Mucosa of stomach (tissue), 1 donor: ENCODE data around the gene SYNGR3.

Experiments used
- H3K27me3 ChIP-seq: one replicate; pipeline ENCODE4 v1.7.0; 2013; ENCODE audit warnings: mild to moderate bottlenecking, low read length; ENCODE audit not compliant: control insufficient read depth, insufficient read depth
- H3K36me3 ChIP-seq: one replicate; pipeline ENCODE4 v1.7.0; 2013; ENCODE audit warnings: low read length; ENCODE audit not compliant: control insufficient read depth, insufficient read depth
- H3K4me1 ChIP-seq: one replicate; pipeline ENCODE4 v1.7.0; 2013; ENCODE audit warnings: mild to moderate bottlenecking, low read length; ENCODE audit not compliant: control insufficient read depth, insufficient read depth
- H3K4me3 ChIP-seq: one replicate; pipeline ENCODE4 v1.7.0; 2013; ENCODE audit warnings: low read length
- H3K9ac ChIP-seq: one replicate; pipeline ENCODE4 v1.7.0; 2013; ENCODE audit warnings: mild to moderate bottlenecking, low read length, moderate library complexity
- H3K9me3 ChIP-seq: one replicate; pipeline ENCODE4 v1.7.0; 2013; ENCODE audit warnings: mild to moderate bottlenecking, low read length, moderate library complexity; ENCODE audit not compliant: control insufficient read depth
- donor health status: Pancreatic carcinoma.

Gene SYNGR3

DNA sequence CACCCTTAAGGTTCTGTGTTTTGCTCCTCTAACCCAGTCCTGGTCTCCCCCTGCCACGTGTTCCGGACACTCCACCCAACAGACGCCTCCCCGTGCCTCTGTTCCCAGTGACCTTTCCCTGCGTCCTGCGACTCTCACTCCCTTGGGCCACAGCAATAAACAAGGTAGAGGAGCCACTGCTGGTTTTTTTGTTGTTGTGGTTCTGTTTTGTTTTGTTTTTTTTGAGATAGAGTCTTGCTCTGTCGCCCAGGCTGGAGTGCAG lies 26.1 kb downstream of the SYNGR3 start:
- H3K36me3 ChIP-seq: no peaks in the 10 kb centered on the region
- H3K4me3 ChIP-seq: no peak overlapping the region
- H3K27me3 ChIP-seq: peaks cover 22% of the 10 kb centered on the region
- peaks cover 42% of the 10 kb centered on the region for H3K4me1 ChIP-seq
- no peaks in the 10 kb centered on the region for H3K9me3 ChIP-seq
- peak overlapping the region; percentile 62 for H3K9ac ChIP-seq

DNA sequence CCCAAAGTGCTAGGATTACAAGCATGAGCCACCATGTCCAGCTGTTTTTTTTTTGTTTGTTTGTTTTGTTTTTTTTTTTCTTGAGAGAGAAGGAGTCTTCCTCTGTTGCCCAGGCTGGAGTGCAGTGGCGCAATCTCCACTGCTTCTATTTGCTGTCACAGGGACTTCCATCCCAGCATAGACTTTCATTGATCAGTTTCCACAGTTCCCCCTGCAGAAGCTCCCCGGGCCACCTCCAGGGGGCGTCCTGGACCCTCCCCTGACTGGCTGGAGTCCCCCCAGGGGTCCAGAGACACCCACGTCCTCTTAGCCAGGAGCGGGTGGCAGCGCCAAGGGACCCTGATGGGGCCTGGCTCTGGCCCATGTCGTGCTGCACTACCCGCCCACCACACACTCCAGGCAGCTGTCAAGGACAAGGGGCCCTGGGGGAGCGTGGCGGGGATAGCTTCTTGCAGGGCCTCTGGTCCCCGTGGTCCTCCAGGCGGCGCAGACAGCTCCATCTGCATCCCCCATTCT lies 26.7 kb downstream of the SYNGR3 start:
- no peaks in the 10 kb centered on the region for H3K36me3 ChIP-seq
- H3K4me1 ChIP-seq: peaks cover 43% of the 10 kb centered on the region
- no peak overlapping the region for H3K4me3 ChIP-seq
- H3K9ac ChIP-seq: no peak overlapping the region
- H3K27me3 ChIP-seq: peaks cover 22% of the 10 kb centered on the region
- H3K9me3 ChIP-seq: no peaks in the 10 kb centered on the region

DNA sequence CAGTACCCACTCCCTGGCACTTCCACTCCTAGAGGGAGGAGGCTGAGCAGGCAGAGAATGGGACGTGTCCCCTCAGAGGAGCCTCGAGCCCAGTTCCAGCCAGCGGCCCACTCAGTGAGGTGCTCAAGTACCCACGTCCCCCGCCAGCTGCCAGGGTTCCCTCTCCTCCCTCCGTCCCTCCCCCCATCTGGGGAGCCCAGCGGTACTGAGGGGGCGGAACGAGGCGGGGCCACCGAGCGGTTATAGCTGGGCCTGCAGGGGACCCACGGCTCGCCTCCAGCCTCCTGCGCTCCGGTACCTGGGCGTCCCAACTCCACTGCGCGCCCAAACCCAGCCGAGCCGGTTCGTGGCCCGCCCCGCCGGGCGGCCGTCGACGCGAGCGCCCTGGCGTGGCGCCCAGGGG lies 29.7 kb downstream of the SYNGR3 start, which contains the start of gene NPW:
NPW (plus strand) TSS at position 268 of the 403 bp plus-strand sequence.
- Histone ChIP-seq H3K4me3 (no peak within 1 kb of the TSS), H3K9ac (no peak within 1 kb of the TSS), H3K36me3 (no peaks in the 10 kb centered on the region), H3K27me3 (peaks cover 22% of the 10 kb centered on the region), H3K4me1 (peaks cover 60% of the 10 kb centered on the region), H3K9me3 (no peaks in the 10 kb centered on the region)

DNA sequence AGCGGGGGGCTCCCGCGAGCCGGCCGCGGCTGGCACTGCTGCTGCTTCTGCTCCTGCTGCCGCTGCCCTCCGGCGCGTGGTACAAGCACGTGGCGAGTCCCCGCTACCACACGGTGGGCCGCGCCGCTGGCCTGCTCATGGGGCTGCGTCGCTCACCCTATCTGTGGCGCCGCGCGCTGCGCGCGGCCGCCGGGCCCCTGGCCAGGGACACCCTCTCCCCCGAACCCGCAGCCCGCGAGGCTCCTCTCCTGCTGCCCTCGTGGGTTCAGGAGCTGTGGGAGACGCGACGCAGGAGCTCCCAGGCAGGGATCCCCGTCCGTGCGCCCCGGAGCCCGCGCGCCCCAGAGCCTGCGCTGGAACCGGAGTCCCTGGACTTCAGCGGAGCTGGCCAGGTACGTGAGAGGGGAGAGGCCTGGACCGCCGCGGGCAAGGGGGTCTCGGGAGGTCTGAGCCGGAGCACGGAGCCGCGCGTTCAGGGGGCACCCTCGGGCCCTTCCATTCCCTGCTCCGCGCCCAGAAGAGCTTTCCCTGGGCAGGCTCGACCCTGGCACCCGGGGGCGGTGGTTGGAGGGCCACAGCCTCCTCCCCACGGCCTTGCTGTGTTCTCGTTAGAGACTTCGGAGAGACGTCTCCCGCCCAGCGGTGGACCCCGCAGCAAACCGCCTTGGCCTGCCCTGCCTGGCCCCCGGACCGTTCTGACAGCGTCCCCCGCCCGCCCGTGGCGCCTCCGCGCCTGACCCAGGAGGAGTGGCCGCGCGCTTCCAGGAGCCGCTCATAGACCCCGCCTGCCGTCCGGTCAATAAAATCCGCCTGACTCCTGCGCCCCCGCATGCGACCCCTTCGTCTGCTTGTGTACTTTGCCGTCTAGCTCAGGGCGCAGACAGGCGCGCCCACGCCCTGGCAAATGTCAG lies 30.4 kb downstream of the SYNGR3 start:
- Histone ChIP-seq H3K27me3 (peaks cover 22% of the 10 kb centered on the region), H3K4me3 (no peak overlapping the region), H3K9me3 (no peaks in the 10 kb centered on the region), H3K9ac (no peak overlapping the region), H3K4me1 (peaks cover 55% of the 10 kb centered on the region), H3K36me3 (no peaks in the 10 kb centered on the region)

DNA sequence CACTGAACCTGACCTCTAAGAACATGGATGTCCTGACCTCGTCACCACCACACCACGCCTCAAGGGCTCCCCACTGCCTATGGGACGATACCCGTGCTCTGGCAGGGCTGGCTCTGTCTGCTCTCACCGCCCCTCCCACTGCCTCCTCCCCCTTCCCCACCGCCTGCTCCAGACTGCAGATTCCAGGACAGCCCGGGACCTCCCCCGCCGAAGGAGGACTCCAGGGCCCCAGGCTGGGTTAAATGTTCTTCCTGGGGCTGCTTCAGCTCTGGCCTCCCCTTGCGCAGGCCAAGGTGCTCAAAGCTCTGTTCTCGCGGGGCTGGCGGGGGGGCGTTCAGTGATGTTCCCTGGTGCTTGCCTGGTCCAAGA lies 32.9 kb downstream of the SYNGR3 start:
- Histone ChIP-seq H3K27me3 (peaks cover 22% of the 10 kb centered on the region), H3K9me3 (no peaks in the 10 kb centered on the region), H3K4me1 (peaks cover 54% of the 10 kb centered on the region), H3K9ac (peak overlapping the region; percentile 62), H3K4me3 (no peak overlapping the region), H3K36me3 (no peaks in the 10 kb centered on the region)

DNA sequence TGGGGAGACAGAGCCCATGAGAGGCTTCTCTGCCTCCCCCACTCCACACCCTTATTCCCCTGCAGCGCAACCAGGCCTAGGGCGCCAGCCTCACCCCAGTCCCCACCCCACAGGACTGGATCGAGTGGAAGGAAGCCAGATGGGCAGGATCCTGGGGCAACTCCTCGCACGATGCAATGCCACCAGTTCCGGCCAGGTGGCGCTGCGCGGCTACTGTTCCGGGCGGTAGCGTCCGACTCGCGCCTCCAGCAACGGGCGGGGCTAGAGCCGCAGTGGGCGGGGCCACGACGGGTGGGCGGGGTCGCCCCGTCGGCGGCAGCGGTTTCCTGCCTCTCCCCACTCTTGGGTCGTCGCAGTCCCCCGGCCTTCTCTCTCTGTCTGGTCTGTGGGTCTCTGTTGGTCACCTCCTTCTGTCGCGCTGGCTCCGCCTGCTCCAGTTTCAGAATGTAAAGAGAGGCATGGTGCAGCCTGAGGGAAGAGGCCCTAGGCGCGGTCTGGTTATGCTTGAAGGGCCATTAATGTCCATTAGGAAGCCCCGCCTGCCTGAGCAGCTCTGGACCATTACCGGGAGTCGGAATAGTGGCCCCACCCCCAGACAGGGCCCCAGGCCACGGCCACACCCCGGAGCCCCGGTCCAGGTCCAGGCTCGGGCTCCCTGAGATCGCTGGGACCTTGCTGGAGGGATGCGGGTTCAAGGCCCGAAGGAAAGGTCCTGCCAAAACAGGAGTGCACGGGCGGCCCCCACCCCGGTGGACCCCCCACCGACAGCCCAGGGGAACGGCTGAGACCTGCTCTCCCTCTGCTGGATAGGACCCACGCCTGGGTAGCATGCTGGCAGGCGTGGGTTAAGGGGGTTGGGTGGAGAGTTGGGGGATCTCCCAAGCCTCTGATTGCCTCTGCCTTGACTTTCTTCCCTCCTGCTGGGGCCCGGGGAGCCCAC lies 33.6 kb downstream of the SYNGR3 start:
- peaks cover 22% of the 10 kb centered on the region for H3K27me3 ChIP-seq
- peaks cover 60% of the 10 kb centered on the region for H3K4me1 ChIP-seq
- no peaks in the 10 kb centered on the region for H3K9me3 ChIP-seq
- H3K36me3 ChIP-seq: no peaks in the 10 kb centered on the region
- H3K4me3 ChIP-seq: peak overlapping the region; percentile 25
- H3K9ac ChIP-seq: peak overlapping the region; percentile 62

DNA sequence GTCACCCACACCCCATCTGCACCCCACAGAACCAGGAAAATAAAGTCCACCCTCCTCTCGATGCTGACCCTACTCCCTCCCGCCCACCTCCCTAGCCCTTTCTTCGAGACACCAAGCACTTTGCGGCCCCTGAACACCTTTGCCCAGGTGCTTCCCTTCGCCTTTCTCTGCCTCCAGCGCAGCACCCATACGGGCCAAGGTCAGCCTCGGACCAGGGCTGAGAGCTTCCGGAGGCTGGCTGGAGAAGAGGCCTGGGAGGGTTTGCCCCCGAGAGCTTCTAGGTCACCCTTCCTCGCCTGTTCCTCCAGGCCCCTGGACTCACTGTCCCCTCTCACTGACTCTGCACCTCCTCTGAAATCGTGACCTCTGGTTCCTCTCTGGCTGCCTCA lies 34.3 kb downstream of the SYNGR3 start:
- Histone ChIP-seq H3K9me3 (no peaks in the 10 kb centered on the region), H3K27me3 (peaks cover 18% of the 10 kb centered on the region), H3K4me3 (no peak overlapping the region), H3K36me3 (no peaks in the 10 kb centered on the region), H3K9ac (peak overlapping the region; percentile 62), H3K4me1 (peaks cover 65% of the 10 kb centered on the region)

DNA sequence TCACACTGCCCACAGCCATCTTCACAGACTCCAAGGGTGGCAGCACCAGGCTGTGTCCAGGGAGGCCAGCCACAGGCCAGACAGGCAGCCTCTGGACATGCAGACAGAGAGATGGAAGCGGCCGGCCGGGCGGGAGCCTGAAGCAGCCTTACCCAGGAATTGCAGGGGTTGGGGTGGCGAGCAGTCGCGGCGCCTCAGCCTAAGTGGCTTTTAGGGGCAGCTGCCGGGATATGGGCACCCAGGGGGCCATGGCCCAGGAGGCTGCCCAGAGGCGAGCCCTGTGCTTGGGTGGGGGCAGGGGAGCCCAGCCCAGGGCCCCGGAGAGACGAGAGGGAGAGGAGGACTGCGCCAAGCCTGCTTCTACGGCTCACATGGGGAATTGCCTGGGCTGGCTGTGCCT lies 35.5 kb downstream of the SYNGR3 start:
- Histone ChIP-seq H3K4me3 (no peak overlapping the region), H3K36me3 (peaks cover 3% of the 10 kb centered on the region), H3K9me3 (no peaks in the 10 kb centered on the region), H3K4me1 (peaks cover 57% of the 10 kb centered on the region), H3K27me3 (peaks cover 6% of the 10 kb centered on the region), H3K9ac (no peak overlapping the region)

DNA sequence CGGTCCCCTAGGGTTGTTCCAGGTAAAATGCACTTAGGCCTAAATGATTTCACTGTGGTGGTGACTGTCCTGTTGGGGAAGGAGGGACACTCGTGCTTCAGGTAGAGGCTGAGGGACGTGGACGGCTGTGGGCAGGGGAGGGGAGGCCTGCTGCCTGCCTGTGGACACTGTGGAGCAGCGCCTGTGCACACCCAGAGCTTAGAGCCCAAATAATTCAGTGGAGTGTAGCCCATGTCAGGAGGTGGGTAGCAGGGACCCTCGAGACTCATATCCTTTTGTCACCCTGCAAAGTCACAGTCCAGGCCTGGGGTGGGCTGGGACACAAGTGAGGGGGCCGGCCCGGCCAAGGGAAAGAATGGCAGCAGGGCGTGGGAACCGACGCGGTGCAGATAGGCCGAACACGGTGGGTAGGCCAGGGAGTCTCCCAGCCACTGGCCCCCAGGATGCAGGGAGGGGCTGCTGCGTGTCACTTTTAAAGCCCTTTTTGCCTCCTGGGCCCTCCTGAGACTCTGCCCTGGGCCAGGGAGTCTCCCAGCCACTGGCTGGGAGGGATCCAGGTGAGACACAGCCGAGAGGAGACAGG lies 36.2 kb downstream of the SYNGR3 start:
- Histone ChIP-seq H3K4me1 (peaks cover 50% of the 10 kb centered on the region), H3K36me3 (peaks cover 3% of the 10 kb centered on the region), H3K9ac (peak overlapping the region; percentile 61), H3K27me3 (no peaks in the 10 kb centered on the region), H3K9me3 (no peaks in the 10 kb centered on the region), H3K4me3 (no peak overlapping the region)

DNA sequence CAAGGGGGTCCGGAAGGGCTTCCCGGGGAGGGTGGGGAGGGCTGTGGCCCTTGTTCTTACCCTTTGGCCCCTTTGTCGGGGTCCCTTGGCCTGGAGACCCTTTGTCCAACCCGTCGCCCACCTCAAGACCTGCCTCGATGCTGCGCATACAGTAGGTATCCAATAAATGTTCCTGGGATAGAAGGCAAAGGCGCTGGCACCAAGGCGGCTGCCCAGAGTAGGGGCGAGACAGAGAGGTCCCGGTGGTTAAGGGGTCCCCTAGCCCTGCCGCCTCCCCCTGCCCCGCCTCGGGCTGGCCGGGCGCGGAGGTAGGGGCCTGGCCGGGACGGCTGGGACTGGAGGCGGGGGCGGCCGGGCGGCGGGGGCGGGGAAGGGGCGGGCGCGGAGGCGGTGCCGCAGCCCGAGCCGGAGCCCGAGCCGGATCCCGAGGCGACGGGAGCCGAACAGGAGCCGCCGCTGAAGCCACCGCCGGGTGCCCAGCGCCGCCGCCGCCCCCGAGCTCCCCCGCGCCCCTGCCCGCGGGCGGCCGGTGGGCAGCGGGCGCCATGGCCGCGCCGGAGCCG lies 36.8 kb downstream of the SYNGR3 start, which contains the start of gene NHERF2:
NHERF2 (plus strand) TSS at position 442 of the 563 bp plus-strand sequence; CDS start at position 546, 104 bp downstream.
- H3K9ac ChIP-seq: peak within 1 kb of the TSS; percentile 61

More for the DNA sequence above, 36.8 kb downstream of the SYNGR3 start, which contains the start of gene NHERF2:
- H3K4me3 ChIP-seq: peak within 1 kb of the TSS; percentile 75
- peaks cover 3% of the 10 kb centered on the region for H3K36me3 ChIP-seq
- H3K9me3 ChIP-seq: no peaks in the 10 kb centered on the region
- H3K27me3 ChIP-seq: no peaks in the 10 kb centered on the region
- H3K4me1 ChIP-seq: peaks cover 50% of the 10 kb centered on the region
